GM15510 (cell line): ENCODE data around the gene FGF12.

ENCODE experiments used
- POLR2A ChIP-seq: IDR thresholded peaks from 3 replicates; pipeline ENCODE4 v1.6.1; 2011; ENCODE audit warnings: borderline replicate concordance; ENCODE audit not compliant: insufficient read length; ENCODE audit errors: extremely low read depth

FGF12 gene

DNA sequence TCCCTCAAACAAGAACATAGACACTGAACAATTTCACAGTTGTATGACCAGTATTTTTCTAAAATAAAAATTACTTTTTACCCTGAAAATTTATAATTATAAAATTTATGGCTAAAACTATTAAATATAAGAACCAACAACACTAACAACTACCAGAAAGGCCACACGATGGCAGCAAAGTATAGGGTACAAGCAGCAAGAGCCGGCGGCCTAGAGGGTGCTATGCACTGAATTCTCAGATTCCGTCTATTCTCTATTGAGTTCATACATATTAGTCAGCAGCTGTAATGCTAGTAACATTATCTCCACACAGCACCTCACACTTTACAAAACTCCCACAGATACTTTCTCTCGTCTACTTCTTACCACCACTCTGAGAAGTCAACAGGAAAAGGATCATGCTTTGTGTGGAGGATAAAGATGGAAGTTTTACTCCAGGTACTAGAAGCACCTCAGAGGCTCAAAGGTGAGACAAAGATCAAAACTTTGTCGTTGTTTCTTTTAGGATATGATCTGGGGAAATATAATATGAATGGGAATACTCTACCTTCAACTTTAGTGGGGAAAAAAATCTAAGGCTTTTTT is 160.5 kb downstream of the FGF12 start:
- no peak for TF ChIP-seq POLR2A

DNA sequence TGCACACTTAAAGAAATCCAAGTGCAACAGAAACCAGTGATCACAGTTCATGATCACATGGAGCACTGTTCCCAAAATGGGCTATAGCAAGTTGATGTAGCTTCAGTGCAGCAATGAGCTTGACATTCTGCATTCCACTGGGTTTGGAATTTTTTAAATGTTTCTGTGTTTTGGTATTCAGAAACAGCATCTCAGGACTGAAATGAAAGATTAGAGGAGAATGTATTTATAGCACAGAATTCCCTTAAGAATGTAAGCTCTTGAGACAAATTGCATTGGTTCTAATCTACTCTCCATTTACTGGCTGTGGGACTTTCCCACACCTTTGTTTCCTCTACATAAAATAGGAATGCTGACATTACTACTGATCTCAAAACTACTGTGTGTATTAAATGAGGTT is 162.7 kb downstream of the FGF12 start:
- no peak for TF ChIP-seq POLR2A

DNA sequence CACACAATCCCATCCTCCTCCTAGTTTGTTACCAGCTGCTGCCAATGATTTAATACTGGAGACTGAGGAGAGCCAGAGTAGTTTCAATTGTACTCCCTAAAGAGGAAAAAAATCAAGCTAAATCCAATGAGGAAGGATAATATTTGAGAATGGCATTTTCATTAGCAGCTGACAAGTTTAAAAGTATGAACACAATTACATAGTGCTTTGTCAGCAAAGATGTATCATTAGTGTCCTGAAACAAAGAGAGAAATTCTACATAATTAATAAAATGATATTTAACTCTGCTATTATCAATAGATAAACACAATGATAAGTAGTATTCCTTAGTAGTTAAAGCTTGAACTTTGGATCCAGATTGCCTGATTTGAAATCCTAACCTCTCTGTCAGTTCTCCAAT is 163.9 kb downstream of the FGF12 start:
- no peak for TF ChIP-seq POLR2A

DNA sequence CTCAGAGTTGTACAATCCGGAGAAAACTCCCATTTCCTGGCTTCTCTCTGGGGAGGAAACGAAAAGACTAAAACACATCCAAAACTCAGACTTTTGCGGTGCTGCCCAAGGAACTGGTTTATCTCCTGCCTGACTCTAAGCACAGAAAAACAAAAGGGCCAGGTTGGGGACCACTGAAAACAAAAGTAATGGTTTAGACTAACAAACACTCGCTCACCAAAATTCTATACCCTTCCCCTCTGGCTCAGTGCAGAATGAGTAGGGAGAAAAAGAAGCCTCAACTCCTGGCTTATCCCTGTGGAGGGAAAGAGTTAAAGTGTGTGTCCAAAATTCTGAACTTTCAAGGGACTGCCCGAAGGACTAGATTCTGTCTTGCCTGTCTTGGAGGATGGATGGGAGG is 173.6 kb downstream of the FGF12 start:
- TF ChIP-seq POLR2A, result no peak

DNA sequence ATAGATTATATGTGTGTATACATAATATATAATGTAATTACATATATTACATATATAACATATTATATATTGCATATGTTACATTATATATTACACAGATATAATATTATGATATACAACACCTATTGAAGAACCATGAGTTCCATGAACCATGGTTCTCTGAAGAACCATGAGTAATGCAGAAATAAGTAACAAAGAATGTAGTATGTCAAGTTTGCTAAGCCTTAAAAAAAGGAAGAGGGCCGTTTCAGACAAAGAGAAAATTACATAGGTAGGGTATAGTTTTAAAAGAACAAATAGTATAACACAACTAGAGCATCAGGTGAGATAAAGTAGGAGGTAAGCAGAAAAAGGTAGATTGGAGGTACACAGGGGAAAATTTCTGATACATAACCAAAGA is 177.0 kb downstream of the FGF12 start:
- TF ChIP-seq POLR2A, result no peak

DNA sequence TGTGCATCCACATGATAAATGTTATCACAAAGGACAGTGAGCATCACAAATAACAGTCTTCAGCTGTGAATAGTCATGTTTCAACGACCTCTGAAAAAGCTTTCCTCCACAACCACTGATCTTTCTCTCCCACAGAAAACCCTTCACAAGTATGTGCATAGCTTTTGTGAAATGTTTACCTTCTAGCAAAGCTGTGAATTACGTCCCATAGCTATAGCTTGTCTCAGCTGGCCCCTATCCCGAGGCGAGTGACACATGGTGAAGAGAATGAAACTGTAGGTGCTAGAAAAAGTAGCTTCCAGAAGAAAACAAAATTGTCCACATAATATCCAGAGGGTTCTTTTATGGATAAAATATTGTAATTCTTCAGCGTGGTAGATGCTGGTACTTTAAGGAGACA is 182.0 kb downstream of the FGF12 start:
- no peak for TF ChIP-seq POLR2A

DNA sequence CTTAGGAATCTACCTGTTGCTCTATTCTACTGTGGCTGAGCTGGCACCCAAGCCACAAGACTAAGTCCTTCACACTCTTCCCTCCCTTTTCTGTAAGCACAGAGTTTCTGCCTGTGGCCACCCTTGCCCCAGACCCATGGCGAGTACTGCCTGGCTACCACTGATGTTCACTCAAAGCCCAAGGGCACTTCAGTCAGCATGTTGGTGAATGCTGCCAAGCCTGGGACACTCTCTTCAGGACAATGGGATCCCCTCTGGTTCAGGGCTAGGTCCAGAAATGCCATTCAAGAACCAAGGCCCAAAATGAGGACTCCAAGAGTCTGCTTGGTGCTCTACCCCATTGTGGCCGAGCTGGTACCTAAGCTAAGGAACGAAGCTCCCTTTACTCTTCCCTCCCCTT is 184.2 kb downstream of the FGF12 start:
- TF ChIP-seq POLR2A, result no peak

DNA sequence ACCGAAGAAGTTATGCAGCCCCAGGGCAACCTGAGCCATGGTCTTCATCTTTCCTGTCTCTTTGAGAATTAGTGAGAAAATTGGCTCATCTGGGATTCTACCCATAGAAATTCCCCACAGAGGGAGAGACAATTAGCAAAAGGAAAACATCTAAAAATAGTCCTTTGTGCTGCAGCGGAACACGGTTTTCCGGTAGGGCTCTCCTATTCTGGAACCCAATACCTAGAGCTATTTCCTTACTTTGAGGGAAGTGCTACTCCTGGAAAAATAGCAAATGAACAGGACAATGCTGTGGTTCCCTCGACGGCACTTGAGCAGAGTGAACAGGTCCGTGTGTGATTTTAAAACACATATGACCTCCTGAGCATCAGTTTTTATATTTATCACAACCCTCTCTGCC is 210.5 kb downstream of the FGF12 start:
- TF ChIP-seq POLR2A, result no peak

DNA sequence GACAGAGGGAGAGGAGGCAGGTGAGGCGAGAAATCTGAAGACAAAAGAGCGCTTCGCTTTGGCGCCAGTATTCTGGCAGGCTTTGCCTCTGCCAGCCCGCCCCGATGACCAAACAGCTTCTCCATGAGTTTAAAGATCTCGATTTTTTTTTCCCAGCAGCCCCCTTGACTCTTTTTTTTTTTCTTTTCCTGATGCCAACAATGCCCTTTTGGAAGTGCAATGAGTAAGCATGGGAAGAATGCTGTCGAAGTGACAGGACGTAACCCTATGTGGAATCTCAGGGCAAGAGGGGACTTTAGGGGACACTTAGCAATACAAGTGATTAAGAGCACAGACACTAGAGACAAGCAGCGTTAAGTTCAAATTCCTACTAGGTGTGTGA is 211.7 kb downstream of the FGF12 start:
- no peak for TF ChIP-seq POLR2A

DNA sequence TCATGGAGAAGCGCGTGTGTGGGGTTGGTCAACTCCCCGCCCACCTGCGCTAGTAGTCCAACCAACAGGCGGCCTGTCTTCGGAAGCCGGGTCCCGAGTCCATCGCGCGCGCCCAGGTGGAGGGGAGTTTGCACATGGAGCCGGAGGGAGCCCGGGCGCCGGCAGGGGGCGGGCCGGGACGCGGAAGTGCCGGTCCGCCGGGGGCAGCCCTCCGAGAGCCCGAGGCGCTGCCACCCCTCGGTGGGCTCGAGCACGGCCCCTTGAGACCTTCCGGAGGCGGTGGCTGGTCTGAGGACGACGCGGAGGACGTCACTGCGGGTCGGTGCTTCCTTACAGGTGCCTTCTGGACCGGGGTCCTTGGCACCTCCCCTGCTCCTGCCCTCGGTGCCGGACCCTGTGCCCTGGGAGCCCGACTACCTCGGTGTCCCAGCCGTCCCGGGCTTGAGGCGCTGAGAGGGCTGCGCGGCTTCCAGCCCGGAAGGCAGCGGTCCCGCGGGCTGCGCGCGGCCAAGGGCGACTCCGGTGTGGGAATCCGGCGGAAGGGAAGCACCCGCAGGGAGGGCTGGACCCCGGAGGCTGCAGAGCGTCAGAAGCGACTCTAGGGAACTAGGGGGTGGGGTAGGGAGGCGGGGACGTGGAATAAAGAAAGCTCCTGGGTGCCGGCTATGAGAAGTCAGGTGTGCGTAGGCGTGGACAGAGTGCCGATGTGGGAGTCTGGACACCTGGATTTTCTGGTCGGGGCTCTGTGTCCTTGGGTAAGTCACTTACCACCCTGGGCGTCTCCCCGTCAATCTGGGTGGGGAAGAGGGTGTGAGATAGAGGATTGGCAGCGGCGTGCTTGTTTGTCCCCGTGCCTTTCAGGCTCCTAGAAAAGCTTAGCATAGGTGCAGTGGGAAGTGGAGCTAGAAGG is 212.3 kb downstream of the FGF12 start:
- no peak for TF ChIP-seq POLR2A

DNA sequence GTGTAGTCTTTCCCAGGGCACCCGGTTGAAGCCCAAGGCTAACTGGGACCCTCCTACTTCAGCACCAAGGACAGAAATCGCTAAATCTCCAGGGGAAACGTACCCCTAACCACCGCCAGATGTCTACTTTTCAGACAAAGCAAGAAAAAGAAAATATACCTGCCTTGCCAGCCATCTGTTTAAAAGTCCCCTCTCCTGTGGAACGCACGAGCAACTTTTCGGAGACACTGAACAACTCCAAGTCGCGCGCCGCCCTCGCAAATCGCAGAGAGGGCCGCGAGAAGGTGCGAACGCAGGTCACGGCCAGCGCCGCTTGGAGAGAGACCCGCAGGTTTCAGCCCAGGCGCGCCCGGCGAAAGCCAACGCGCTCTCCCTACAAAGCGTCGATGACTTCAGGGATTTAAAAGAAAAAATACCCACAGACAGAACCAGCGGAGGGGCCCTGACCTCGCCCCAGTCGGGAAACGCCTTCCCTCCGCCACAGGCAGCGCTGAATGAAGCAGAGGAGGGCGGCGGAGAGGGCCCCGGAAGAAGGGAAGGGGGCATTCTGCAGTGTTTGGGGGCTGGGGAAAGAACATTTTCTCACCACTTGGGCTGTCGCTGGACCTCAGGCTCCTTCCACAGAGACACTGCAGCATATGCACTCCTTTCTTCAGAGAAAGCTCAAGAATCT is 213.1 kb downstream of the FGF12 start:
- no peak for TF ChIP-seq POLR2A

DNA sequence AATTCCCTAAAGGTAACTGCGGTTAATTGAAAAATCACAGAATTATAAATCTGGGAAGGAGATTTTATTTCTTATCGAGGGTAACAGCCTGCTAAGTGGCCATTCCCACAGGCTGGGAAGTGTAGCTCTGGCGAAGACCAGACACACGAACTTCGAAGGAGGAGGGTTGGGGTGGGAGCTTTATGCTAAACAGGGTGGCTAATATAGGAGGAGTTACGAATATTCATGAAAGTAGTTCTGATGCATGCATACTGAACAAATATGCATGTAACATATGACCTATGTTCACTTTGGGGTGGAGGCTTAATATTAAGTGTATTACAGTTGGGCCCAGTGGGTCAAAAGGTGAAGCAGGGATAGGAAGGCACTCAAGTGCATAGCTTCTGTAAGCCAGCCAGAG is 221.6 kb downstream of the FGF12 start:
- TF ChIP-seq POLR2A, result no peak

DNA sequence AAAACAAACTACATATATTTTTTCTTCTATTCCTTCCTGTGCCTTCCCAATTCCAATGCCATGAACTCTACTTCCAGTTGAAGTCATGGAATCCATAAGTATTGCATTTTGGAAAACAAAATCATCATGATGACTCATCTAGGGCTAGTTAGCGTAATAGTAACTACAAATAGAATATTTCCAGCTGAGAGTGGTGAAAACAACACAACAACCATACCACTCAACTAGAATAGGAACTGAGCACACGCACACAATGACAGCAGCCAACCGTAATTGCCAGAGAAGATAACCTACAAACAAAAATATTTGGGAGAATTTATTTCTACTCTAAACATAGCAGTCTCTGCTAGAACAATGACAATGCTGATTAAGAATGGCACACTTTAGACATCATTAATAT is 225.9 kb downstream of the FGF12 start:
- TF ChIP-seq POLR2A, result no peak

DNA sequence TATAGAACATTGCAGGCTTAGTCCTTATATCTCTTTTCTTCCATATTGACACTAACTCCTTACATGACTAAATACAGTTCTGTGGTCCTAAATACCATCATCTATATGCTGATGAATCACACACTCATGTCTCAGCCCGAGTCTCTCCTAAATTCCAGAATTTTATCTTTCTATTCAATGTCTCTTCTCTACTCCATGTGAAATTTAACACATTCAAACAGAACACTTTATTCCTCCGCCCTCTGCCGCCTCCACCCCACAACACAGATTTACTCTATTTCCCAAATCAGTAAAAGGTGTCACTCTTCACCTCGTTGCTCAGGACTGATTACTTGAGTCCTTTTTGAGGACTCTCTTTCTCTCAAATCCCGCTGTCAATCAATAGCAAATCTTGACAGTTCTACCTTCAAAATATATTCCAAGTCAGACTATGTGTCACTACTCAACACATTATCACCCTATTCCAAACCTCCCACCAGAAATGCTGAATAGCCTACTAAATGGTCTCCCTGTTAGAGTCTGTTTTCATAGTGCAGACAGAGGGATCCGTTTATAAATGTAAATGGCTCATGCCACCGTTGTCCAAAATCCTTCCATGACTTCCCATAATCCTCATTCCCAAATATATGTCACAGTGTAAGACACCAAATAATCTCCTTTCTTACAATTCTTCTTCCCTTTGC is 230.3 kb downstream of the FGF12 start:
- no peak for TF ChIP-seq POLR2A

DNA sequence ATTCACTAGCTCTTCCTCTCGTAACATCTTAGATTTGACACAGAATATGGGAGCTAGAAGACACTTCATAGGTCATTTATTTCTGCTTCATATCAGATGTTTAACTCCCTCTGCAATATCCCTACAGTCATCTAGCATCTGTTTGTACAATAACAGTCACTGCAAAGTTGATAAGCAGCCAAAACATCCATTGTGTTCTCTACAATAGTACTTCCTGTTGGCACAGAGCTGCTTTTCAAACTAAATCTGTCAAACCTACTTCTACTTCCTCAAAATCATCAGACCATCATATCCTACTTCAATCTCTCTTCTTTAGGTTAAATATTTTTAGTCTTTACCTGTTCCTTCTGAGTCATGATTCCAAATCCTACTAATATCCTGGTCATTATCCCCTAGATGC is 233.2 kb downstream of the FGF12 start:
- TF ChIP-seq POLR2A, result no peak
